Stimulated activated naive CD8-positive, alpha-beta T cell treated with anti-CD3 and anti-CD28 coated beads, Interleukin-15, Interleukin-2, amounts not matched to agents 100 ng/mL and 50 ng/mL, for 24 hours (primary cell): ENCODE measurements around the gene SMC6.

Experiments used
- H3K27ac Mint-ChIP-seq: one replicate; pipeline ENCODE4 v1.8.0; 2021; ENCODE audit warnings: mild to moderate bottlenecking, mixed read lengths
- H3K27me3 Mint-ChIP-seq: one replicate; pipeline ENCODE4 v1.8.0; 2021; ENCODE audit warnings: mixed read lengths
- H3K36me3 Mint-ChIP-seq: one replicate; pipeline ENCODE4 v1.8.0; 2021; ENCODE audit warnings: low read depth, mixed read lengths
- H3K4me1 Mint-ChIP-seq: one replicate; pipeline ENCODE4 v1.8.0; 2021; ENCODE audit warnings: low read depth, mixed read lengths
- H3K4me3 Mint-ChIP-seq: one replicate; pipeline ENCODE4 v1.8.0; 2021; ENCODE audit warnings: mild to moderate bottlenecking, mixed read lengths
- H3K9me3 Mint-ChIP-seq: one replicate; pipeline ENCODE4 v1.8.0; 2021; ENCODE audit warnings: mixed read lengths

The SMC6 gene

GRCh38 chr2:17662723-17663122, 90.9 kb downstream of the SMC6 start:
- Mint-ChIP-seq H3K27ac (no peak overlapping the region), H3K9me3 (no peaks in the 10 kb centered on the region), H3K36me3 (peaks cover 36% of the 10 kb centered on the region), H3K27me3 (no peaks in the 10 kb centered on the region), H3K4me3 (no peak overlapping the region), H3K4me1 (peaks cover 16% of the 10 kb centered on the region)

- no peak overlapping the region for H3K27ac Mint-ChIP-seq
- no peaks in the 10 kb centered on the region for H3K27me3 Mint-ChIP-seq
- no peaks in the 10 kb centered on the region for H3K9me3 Mint-ChIP-seq
- peaks cover 36% of the 10 kb centered on the region for H3K36me3 Mint-ChIP-seq
- no peak overlapping the region for H3K4me3 Mint-ChIP-seq
- H3K4me1 Mint-ChIP-seq = peaks cover 16% of the 10 kb centered on the region
Observed at GRCh38 chr2:17661460-17661859, 92.2 kb downstream of the SMC6 start.

- H3K27me3 Mint-ChIP-seq = no peaks in the 10 kb centered on the region
- H3K9me3 Mint-ChIP-seq = no peaks in the 10 kb centered on the region
Observed at GRCh38 chr2:17660219-17660618, 93.4 kb downstream of the SMC6 start.

GRCh38 chr2:17658251-17658843, 95.3 kb downstream of the SMC6 start:
- Mint-ChIP-seq H3K27ac (peak overlapping the region; percentile 2), H3K36me3 (peaks cover 33% of the 10 kb centered on the region), H3K9me3 (no peaks in the 10 kb centered on the region), H3K4me3 (no peak overlapping the region), H3K4me1 (peaks cover 16% of the 10 kb centered on the region), H3K27me3 (no peaks in the 10 kb centered on the region)

More at GRCh38 chr2:17660219-17660618, 93.4 kb downstream of the SMC6 start:
- Mint-ChIP-seq H3K4me1 (peaks cover 16% of the 10 kb centered on the region), H3K27ac (no peak overlapping the region), H3K4me3 (no peak overlapping the region), H3K36me3 (peaks cover 35% of the 10 kb centered on the region)

GRCh38 chr2:17657759-17658158, 95.9 kb downstream of the SMC6 start:
- H3K36me3 Mint-ChIP-seq = peaks cover 27% of the 10 kb centered on the region
- peaks cover 16% of the 10 kb centered on the region for H3K4me1 Mint-ChIP-seq
- no peaks in the 10 kb centered on the region for H3K27me3 Mint-ChIP-seq
- no peaks in the 10 kb centered on the region for H3K9me3 Mint-ChIP-seq
- no peak overlapping the region for H3K4me3 Mint-ChIP-seq
- no peak overlapping the region for H3K27ac Mint-ChIP-seq

- H3K9me3 Mint-ChIP-seq = no peaks in the 10 kb centered on the region
- H3K4me1 Mint-ChIP-seq = no peaks in the 10 kb centered on the region
- H3K27ac Mint-ChIP-seq = no peak overlapping the region
Observed at GRCh38 chr2:17652681-17653394, 100.8 kb downstream of the SMC6 start.

GRCh38 chr2:17649026-17649425, 104.6 kb downstream of the SMC6 start:
- no peaks in the 10 kb centered on the region for H3K9me3 Mint-ChIP-seq
- H3K27ac Mint-ChIP-seq = no peak overlapping the region
- no peak overlapping the region for H3K4me3 Mint-ChIP-seq
- peaks cover 4% of the 10 kb centered on the region for H3K4me1 Mint-ChIP-seq
- H3K36me3 Mint-ChIP-seq = no peaks in the 10 kb centered on the region
- H3K27me3 Mint-ChIP-seq = no peaks in the 10 kb centered on the region

More at GRCh38 chr2:17652681-17653394, 100.8 kb downstream of the SMC6 start:
- H3K36me3 Mint-ChIP-seq = peaks cover 4% of the 10 kb centered on the region
- no peaks in the 10 kb centered on the region for H3K27me3 Mint-ChIP-seq
- no peak overlapping the region for H3K4me3 Mint-ChIP-seq

- no peaks in the 10 kb centered on the region for H3K36me3 Mint-ChIP-seq
- no peak overlapping the region for H3K4me3 Mint-ChIP-seq
- no peaks in the 10 kb centered on the region for H3K27me3 Mint-ChIP-seq
- H3K9me3 Mint-ChIP-seq = no peaks in the 10 kb centered on the region
- peaks cover 4% of the 10 kb centered on the region for H3K4me1 Mint-ChIP-seq
- no peak overlapping the region for H3K27ac Mint-ChIP-seq
Observed at GRCh38 chr2:17648581-17648980, 105.0 kb downstream of the SMC6 start.

GRCh38 chr2:17646838-17647701, 106.5 kb downstream of the SMC6 start:
- Mint-ChIP-seq H3K27ac (no peak overlapping the region), H3K9me3 (no peaks in the 10 kb centered on the region), H3K4me3 (no peak overlapping the region), H3K36me3 (no peaks in the 10 kb centered on the region), H3K4me1 (peaks cover 10% of the 10 kb centered on the region), H3K27me3 (no peaks in the 10 kb centered on the region)

GRCh38 chr2:17646081-17646554, 107.5 kb downstream of the SMC6 start:
- no peaks in the 10 kb centered on the region for H3K27me3 Mint-ChIP-seq
- H3K36me3 Mint-ChIP-seq = no peaks in the 10 kb centered on the region
- H3K27ac Mint-ChIP-seq = no peak overlapping the region
- peaks cover 10% of the 10 kb centered on the region for H3K4me1 Mint-ChIP-seq
- H3K9me3 Mint-ChIP-seq = no peaks in the 10 kb centered on the region
- no peak overlapping the region for H3K4me3 Mint-ChIP-seq

GRCh38 chr2:17644997-17645720, 108.5 kb downstream of the SMC6 start:
- Mint-ChIP-seq H3K4me3 (no peak overlapping the region), H3K4me1 (peaks cover 10% of the 10 kb centered on the region), H3K9me3 (no peaks in the 10 kb centered on the region), H3K27me3 (no peaks in the 10 kb centered on the region), H3K27ac (no peak overlapping the region), H3K36me3 (no peaks in the 10 kb centered on the region)

GRCh38 chr2:17643031-17643615, 110.5 kb downstream of the SMC6 start:
- Mint-ChIP-seq H3K27ac (peak overlapping the region; percentile 34), H3K9me3 (no peaks in the 10 kb centered on the region), H3K4me3 (no peak overlapping the region), H3K27me3 (no peaks in the 10 kb centered on the region), H3K4me1 (peaks cover 10% of the 10 kb centered on the region), H3K36me3 (no peaks in the 10 kb centered on the region)

GRCh38 chr2:17640406-17640805, 113.2 kb downstream of the SMC6 start:
- H3K4me1 Mint-ChIP-seq = peaks cover 6% of the 10 kb centered on the region
- H3K27ac Mint-ChIP-seq = no peak overlapping the region
- H3K9me3 Mint-ChIP-seq = no peaks in the 10 kb centered on the region
- no peak overlapping the region for H3K4me3 Mint-ChIP-seq
- no peaks in the 10 kb centered on the region for H3K36me3 Mint-ChIP-seq
- no peaks in the 10 kb centered on the region for H3K27me3 Mint-ChIP-seq

GRCh38 chr2:17638196-17638743, 115.3 kb downstream of the SMC6 start:
- H3K27ac Mint-ChIP-seq = no peak overlapping the region

More at GRCh38 chr2:17638196-17638743, 115.3 kb downstream of the SMC6 start:
- no peaks in the 10 kb centered on the region for H3K36me3 Mint-ChIP-seq
- H3K4me3 Mint-ChIP-seq = no peak overlapping the region
- H3K27me3 Mint-ChIP-seq = no peaks in the 10 kb centered on the region
- H3K4me1 Mint-ChIP-seq = peaks cover 4% of the 10 kb centered on the region
- no peaks in the 10 kb centered on the region for H3K9me3 Mint-ChIP-seq
